CD4-positive, alpha-beta T cell treated with Interleukin-17A for 4 hours (primary cell): ENCODE results near the gene TPO.

Experiments
- DNase-seq: peaks from one replicate; pipeline ENCODE4 v3.0.0-alpha.2; 2020; ENCODE audit warnings: mixed read lengths

Gene TPO

DNA sequence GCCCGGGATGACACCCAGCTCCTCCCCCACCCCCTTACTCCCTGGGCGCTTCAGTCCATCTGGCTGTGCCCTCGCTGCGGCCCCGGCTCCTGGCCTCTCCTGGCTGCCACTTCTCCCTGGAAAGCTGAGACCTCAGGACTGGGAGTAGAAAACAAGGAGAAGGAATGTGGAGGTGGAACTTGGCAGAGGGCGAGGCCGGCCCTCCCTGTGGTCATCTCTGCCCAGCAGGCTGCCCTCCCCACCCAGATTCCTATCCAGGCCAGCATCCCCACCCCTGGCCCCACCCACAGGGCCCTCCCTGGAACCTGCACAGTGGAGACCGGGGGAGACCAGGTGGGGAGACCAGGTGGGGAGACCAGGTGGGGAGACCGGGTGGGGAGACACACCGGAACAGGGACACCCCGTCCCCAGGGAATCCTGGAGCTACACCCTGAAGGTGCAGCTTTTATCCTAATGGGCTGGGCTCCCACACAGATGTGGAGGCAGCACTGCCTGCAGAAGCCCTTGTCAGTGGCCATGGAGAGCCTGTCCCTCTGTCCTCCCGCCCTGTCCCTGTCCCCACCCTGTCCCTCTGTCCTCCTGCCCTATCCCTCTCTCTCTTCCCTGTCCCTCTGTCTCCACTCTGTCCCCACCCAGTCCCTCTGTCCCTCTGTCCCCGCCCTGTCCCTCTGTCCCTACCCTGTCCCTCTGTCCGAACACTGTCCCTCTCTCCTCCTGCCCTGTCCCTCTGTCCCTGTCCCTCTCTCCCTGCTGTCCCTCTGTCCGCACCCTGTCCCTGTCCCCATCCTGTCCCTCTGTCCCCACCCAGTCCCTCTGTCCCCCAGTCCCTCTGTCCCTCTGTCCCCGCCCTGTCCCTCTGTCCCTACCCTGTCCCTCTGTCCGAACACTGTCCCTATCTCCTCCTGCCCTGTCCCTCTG lies 173.9 kb downstream of the TPO start:
- DNase-seq: no peak

DNA sequence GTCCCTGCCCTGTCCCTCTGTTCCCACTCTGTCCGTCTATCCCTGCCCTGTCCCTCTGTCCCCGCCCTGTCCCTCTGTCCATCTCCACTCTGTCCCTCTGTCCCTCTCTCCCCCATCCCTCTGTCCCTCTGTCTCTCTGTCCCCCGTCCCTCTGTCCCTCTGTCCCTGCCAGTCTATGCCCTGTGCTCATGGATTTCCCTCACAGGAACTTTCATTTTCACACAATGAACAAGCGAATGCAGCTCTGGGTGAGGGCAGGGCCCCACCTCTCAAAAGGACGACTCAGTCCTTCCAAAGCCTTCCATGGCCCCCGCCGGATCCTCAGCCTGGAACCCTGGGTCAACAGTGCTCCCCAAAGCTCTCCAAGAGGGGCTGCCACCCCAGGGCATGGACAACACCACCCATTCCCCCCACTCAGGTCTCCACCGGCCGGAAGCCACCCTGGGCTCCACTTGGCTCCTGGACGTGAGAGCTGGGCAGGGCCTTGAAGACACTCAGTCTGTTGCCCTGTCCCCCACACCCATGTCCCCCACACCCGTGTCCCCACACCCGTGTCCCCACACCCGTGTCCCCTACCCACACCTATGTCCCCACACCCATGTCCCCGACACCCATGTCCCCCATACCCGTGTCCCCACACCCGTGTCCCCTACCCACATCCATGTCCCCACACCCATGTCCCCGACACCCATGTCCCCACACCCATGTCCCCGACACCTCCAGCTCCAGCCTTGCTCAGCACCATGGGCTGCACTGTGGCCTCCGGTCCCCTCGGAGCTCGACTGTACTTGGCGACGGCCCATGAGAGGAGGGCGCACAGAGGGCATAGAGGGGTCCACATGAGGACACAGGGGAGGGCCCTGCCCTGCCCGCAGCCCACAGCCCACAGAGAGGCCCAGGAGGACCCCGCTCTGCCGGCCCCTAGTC lies 175.1 kb downstream of the TPO start:
- DNase-seq: peak; percentile 25

DNA sequence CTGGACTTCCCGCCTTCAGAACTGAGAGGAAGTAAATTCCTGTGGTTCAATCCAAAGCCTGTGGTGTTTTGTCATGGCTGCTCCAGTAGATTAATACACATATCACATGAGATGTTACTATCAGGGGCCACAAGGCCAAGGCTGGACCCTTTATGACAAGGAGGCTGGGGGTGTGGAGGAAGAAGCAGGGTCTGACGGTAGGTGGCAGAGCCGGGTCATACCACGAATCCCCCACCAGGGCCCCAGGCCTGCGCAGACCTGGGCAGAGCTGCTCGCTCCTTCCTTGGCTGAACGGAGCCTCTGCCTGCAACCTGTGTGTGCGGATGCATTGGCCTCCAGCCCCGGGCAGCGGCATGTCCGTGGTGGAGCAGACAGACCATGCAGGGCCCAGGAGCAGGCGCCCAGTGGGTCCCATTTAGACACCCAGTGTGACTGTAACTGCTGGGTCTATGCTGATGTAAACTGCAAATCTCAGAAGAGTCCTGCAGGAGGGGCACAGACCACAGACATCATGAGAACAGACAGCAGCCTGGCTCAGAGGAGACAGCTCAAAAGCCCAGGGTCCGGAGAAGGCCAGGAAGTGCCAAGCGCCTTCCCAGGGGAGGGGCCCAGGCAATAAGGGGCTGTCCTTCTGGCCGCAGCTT lies 175.8 kb downstream of the TPO start:
- no peak for DNase-seq

DNA sequence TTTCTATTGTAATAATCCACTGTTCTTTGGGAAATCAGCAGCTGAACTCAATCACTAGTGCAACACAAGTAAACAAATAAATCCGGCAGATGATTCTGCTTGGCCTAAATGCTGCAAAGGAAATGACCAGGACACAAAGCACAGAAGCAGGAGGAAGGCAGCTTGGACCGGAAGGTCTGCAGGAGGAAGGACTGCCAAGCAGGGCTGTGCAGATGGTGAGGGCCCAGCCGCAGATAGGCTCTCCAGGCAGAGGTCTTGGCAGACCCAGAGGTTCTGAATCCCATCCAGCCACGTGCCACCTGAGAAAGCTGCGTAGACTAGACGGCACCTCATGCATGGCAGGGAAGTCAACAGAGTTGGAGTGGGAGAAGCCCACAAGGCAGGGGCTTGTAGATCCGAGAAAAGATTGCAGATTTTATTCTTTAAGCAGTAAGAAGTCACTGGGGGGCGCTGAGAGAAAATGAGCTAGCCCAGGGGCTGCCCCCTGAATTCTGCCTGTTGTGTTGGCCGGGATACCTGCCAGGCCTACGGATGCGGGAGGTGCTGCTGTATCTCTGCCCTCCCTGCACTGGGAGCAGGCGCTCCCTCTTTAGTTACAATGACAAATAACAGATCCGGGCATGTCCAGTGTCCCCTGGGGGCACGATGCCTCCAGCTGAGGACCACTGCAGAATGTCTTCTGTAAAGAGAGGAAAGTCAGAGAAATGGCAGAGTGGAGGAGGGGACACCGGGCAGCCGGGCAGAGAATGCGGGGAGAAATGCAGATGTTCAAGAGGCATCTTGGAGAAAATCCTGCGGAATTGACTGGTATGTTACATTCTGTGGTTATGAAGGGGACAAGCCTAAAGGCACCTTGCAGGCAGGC lies 177.6 kb downstream of the TPO start:
- no peak for DNase-seq

DNA sequence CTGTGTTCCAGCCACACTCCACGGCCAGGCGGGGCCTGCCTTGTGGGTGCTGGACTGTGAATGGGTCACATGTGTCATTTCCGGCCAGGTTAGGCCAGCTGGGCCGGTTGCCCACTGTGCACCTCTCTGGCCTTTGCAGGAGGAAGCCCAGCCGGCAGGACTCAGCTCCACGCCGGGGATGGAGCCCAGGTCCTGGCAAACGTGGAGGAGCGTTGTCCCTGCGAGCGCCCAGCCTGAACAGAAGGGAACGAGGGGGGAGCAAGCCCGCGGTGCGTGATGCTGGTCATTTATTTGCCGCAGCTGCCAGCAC lies 178.2 kb downstream of the TPO start:
- DNase-seq: no peak
